GM19035 (cell line): ENCODE data around the gene EPM2A.

ENCODE experiments used
- ATAC-seq: cut with Tn5 transposase; IDR thresholded peaks from one replicate; pipeline ENCODE4 v1.9.1; 2021; ENCODE audit not compliant: unreplicated experiment

EPM2A gene

GRCh38 chr6:145609521-145609920, 125.8 kb downstream of the EPM2A start:
- ATAC-seq, result no peak

- ATAC-seq, result no peak
Observed at GRCh38 chr6:145608850-145609249, 126.5 kb downstream of the EPM2A start.

- no peak for ATAC-seq
Observed at GRCh38 chr6:145603991-145604390, 131.3 kb downstream of the EPM2A start.

GRCh38 chr6:145603424-145603833, 131.9 kb downstream of the EPM2A start:
- ATAC-seq, result no peak

- ATAC-seq, result no peak
Observed at GRCh38 chr6:145602726-145603326, 132.5 kb downstream of the EPM2A start.

GRCh38 chr6:145601397-145601796, 133.9 kb downstream of the EPM2A start:
- no peak for ATAC-seq

- ATAC-seq, result no peak
Observed at GRCh38 chr6:145600299-145600698, 135.0 kb downstream of the EPM2A start.

- no peak for ATAC-seq
Observed at GRCh38 chr6:145588981-145589380, 146.3 kb downstream of the EPM2A start.

GRCh38 chr6:145587334-145587733, 148.0 kb downstream of the EPM2A start:
- no peak for ATAC-seq

- no peak for ATAC-seq
Observed at GRCh38 chr6:145583753-145584152, 151.6 kb downstream of the EPM2A start.
